A549 (cell line): ENCODE data around the gene ZMYM1.

Experiments
- EP300 ChIP-seq, 2 experiments: fragments of >200 bp; sonication (Bioruptor Twin); formaldehyde crosslinking; IDR thresholded peaks; 2 replicates in 1 of 2; 3 replicates in 1 of 2; pipeline ENCODE4 v1.6.1; 2016 to 2017
- HDAC2 ChIP-seq: fragments of 200-600 bp; sonication (generic); IDR thresholded peaks from 2 replicates; pipeline ENCODE4 v1.6.1; 2016
- JUNB ChIP-seq: fragments of >200 bp; sonication (Bioruptor Twin); formaldehyde crosslinking; IDR thresholded peaks from 2 replicates; pipeline ENCODE4 v1.6.1; 2016
- MAFK ChIP-seq: fragments of 450-650 bp; IDR thresholded peaks from 2 replicates; pipeline ENCODE4 v1.6.1; 2014; ENCODE audit not compliant: partially characterized antibody
- MYC ChIP-seq: IDR thresholded peaks from 2 replicates; pipeline ENCODE4 v1.6.1; 2012; ENCODE audit warnings: mild to moderate bottlenecking, inconsistent platforms, low read length, improper control_type of control experiment, borderline replicate concordance
- NFE2L2 ChIP-seq: fragments of 150-350 bp; conservative IDR thresholded peaks from 2 replicates; pipeline ENCODE4 v1.6.1; 2014; ENCODE audit warnings: low read length
- PHF8 ChIP-seq: fragments of 200-600 bp; sonication (generic); IDR thresholded peaks from 2 replicates; pipeline ENCODE4 v1.6.1; 2016; ENCODE audit warnings: low read depth, mild to moderate bottlenecking, antibody characterized with exemption, moderate library complexity, borderline replicate concordance
- POLR2A ChIP-seq: IDR thresholded peaks from 2 replicates; pipeline ENCODE4 v1.6.1; 2012; ENCODE audit warnings: mild to moderate bottlenecking, low read length
- TF ChIP-seq, protein P1 (sequence below): fragments of >200 bp; sonication (Bioruptor Twin); formaldehyde crosslinking; IDR thresholded peaks from 3 replicates; pipeline ENCODE4 v1.5.1; 2016
- TF ChIP-seq, protein P2 (sequence below): IDR thresholded peaks from 2 replicates; pipeline ENCODE4 v1.6.1; 2012

DNA sequence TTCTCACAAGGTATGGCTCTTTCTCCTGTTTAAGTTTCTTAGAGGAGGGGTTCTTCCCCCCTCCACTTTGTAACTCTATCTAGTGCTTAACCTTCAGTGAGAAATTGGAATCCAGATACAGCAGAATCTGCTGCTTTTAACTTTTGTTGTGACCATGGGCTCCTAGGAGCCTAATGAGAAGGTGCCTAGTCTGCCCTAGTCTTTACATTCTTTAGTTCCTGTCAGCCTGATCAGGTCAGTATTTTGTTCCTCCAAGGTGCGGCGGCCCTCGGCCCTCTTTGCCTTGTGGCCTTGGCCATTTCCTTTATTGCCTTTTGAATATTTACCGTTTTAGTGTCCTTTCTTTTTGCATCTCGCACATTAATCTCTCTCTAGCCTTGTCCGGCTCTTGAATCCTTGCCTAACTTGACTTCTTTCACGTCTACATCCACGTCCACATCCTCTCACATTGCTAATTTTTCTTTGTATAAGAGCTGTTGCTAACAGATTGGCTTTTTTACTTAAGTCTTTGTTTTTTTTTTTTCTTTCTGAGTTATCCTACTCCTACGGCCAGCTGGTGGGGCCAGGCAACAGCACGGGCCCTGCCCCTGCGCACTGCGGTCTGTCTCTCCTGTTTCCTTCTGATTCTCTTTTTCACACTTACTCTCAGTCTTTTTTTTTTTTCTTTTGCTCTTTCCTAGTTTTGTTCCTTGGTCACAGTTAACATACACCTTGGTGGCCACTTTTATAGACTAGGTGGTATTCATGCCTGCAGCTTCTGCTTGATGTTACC is 64.7 kb downstream of the ZMYM1 start:
- TF ChIP-seq, protein P1, sequence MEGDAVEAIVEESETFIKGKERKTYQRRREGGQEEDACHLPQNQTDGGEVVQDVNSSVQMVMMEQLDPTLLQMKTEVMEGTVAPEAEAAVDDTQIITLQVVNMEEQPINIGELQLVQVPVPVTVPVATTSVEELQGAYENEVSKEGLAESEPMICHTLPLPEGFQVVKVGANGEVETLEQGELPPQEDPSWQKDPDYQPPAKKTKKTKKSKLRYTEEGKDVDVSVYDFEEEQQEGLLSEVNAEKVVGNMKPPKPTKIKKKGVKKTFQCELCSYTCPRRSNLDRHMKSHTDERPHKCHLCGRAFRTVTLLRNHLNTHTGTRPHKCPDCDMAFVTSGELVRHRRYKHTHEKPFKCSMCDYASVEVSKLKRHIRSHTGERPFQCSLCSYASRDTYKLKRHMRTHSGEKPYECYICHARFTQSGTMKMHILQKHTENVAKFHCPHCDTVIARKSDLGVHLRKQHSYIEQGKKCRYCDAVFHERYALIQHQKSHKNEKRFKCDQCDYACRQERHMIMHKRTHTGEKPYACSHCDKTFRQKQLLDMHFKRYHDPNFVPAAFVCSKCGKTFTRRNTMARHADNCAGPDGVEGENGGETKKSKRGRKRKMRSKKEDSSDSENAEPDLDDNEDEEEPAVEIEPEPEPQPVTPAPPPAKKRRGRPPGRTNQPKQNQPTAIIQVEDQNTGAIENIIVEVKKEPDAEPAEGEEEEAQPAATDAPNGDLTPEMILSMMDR = no peak
- TF ChIP-seq HDAC2 (no peak), PHF8 (no peak), MAFK (no peak), EP300 (IDR thresholded peaks at IDR 0.05) (no peak), JUNB (no peak), POLR2A (no peak), NFE2L2 (no peak), MYC (no peak)
- TF ChIP-seq, protein P2, sequence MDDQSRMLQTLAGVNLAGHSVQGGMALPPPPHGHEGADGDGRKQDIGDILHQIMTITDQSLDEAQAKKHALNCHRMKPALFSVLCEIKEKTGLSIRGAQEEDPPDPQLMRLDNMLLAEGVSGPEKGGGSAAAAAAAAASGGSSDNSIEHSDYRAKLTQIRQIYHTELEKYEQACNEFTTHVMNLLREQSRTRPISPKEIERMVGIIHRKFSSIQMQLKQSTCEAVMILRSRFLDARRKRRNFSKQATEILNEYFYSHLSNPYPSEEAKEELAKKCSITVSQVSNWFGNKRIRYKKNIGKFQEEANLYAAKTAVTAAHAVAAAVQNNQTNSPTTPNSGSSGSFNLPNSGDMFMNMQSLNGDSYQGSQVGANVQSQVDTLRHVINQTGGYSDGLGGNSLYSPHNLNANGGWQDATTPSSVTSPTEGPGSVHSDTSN = no peak
